Fibroblast of the aortic adventitia (primary cell): ENCODE data around the gene RIMS4. TPM values are rescaled to one million over a fixed set of nuclear protein-coding genes. Genes with fewer than 3 reads are reported as not detected.

Source experiments
- DNase-seq: peaks from one replicate; pipeline ENCODE4 v3.0.0-alpha.2; 2010; ENCODE audit warnings: low read depth
- H3K4me3 ChIP-seq: 2 replicates; pipeline ENCODE4 v1.5.1; 2011; ENCODE audit warnings: low read depth, mild to moderate bottlenecking, control low read depth, low read length, moderate library complexity
- CTCF ChIP-seq: IDR thresholded peaks from 2 replicates; pipeline ENCODE4 v1.5.1; 2011; ENCODE audit warnings: mild to moderate bottlenecking, low read length, control low read depth, inconsistent platforms; ENCODE audit not compliant: insufficient read depth
- total RNA-seq: library from RNA; depleted of rRNA; stranded (reverse); fragments of >200 nt; gene quantifications from 2 replicates; pipeline ENCODE4 v1.2.3, GENCODE V29; 2012; ENCODE audit warnings: low replicate concordance

The RIMS4 gene
- total RNA-seq, 1 donor = 0.27 TPM

- H3K4me3 ChIP-seq = no peak overlapping the region
Measured at GRCh38 chr20:44717986-44718385, 92.4 kb downstream of the RIMS4 start.

DNA sequence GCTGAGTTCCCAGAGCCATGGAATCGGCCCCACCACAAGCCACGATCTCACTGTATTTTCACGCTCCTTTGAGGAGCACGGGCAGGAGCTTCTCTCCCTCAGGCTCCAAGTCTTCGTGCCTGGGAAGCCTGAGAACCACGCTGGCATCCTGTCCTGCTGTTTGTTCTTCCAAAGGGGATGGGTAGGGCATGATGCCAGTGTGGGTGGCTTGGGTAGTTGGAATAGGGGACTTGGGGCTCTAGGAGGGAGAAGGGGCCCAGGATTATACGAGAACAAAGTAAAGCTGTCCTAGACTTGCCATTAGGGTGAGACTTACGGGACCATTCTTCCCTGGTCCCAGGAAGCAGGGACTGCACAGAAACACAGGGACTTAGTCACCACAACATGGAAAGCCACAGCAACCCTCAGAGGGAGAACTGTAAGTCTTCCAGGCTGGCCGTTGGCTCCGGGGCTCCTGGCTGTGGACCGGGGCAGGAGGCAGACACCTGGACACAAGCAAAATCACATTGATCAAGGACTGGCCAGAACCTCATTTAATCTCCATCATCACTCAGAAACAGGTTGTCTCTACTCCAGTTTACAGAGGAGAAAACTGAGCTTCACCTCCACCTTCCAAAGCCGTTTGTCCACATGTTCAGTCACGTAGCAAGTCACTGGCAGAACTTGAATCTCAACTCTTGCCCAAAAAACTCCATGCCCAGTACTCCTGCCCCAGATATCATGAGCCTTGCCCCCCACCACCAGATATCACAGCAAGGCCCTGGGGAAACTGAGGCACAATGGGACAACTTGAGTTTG, 93.8 kb downstream of the RIMS4 start:
- H3K4me3 ChIP-seq = peak overlapping the region; percentile 31
- DNase-seq = no peak
- no peak for TF ChIP-seq CTCF

More at GRCh38 chr20:44717986-44718385, 92.4 kb downstream of the RIMS4 start:
- peak; percentile 58 for TF ChIP-seq CTCF
- no peak for DNase-seq

DNA sequence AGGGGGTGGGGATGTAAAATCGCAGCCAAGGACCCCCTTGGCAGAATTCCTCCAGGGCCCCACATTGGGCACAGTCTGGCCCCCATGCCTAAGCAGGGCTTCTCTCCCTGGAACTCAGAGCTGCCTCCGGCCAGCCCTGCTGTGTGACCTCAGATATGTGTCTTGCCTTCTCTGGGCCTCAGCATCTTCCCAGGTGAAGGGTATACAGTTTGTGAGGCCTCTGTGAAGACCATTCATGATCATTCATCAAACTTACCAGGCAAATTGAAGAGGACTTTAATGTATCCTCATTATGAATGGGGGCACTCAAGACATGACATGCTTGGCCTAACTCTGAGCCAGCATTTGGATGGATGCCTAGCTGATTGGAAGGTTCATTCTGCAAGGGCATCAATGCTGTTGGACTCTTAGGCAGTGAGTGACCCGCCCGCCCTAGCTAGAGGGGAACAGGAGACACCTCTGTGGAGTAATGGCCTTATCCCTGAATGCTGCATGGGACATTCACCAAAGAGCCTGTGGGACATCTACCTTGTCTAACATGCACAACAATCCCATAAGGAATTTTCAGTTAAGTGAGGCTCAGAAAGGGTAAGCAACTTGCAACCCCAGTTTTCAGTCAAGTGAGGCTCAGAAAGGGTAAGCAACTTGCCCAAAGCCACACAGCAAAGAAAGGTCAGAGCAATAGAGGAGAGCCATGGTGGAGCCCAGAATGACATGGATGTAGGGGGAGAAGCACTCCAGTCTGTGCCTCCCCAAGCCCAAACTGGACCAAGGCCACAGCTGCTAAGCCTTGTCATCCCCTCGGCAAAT, 94.6 kb downstream of the RIMS4 start:
- no peak for TF ChIP-seq CTCF
- H3K4me3 ChIP-seq = peak overlapping the region; percentile 22
- DNase-seq = no peak

DNA sequence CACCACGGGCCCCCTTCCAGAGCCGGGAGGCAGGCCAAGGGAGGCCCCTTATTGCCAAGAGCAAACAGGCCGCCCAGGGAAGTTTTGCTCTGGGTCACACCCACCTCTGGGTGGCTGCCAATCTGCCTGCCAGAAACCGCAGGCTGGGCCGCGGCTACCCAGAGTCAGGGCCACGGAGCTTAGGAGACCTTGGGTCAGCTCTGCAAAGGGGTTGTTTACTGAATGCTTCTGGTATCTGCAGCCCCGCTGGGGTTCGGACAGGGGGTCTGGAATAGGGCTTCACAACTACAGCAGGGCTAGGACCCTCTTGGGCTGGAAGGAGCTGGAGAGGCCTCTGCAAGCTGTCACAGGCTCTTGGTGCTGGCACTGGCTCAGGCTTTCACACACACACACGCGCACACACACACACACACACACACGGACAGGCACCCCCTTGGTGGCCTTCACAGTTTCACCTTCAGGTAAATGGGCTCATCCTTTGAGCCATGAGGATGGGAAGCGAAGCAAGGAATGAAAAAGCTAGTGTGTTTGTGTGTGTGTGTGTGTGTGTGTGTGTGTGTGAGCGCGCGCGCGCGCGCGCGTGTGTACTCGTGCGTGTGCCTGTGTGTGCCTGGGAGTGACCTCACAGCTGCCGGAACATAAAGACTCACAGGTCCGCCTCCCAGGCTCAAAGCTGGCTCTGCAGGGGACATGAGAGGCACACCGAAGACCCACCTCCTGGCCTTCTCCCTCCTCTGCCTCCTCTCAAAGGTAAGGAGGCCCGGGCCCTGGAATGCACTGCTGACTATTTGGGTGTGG, 95.4 kb downstream of the RIMS4 start, which contains the start of gene CCN5:
TSS of gene CCN5 (plus strand) at position 669 of the 798 bp plus-strand sequence. CDS start at position 691, 22 bp downstream.
- peak within 1 kb of the TSS; percentile 28 for H3K4me3 ChIP-seq
- TF ChIP-seq CTCF = no peak
- peak; percentile 91 for DNase-seq

DNA sequence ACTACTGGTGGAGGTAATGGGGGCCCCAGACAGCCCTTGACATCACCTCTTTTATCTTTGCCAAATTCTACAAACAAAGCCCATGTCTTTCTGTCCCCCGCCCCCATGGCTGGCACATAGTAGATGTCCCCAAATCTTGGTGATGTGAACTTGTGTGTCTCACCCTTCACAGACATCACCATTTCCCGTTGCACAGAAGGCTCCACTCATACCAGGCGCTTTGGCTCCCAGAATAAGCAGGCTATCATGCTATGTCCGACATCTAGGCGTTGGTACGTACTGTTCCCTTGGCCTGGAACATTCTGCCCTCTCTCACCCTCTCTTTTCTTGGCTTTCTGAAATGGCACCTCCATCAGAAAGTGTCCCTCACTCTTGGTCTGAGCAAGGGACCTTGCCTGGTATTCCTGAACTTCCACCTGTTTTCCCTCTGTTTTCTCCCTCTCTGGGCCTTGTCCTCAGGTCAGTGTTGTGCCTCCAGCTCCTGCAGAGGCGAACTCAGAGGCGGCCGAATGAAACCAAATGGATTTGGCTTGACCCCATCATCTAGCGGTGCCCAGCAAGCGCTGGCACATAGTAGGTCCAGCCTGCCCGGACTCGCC, 96.1 kb downstream of the RIMS4 start:
- no peak overlapping the region for H3K4me3 ChIP-seq
- DNase-seq = no peak
- TF ChIP-seq CTCF = no peak

DNA sequence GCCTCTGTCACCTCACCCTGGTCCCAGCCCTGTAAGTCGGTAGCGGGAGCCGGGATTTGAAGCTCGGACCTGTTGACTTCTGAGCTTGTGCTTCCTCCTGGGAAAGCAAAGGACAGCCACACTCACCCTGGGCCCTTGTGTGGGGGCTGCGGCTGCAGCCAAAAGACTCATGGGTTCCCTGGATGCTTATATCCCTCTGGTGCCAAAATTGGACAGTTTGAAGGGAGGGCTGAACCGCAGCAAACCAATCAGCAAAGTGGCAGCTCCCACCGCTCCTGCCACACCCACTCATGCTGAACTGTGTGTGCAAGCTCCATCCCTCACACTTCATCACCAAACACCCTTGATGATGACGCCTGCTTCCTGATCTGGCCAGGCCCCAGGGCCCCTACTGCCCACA, 99.1 kb downstream of the RIMS4 start:
- TF ChIP-seq CTCF = no peak
- DNase-seq = no peak
- no peak overlapping the region for H3K4me3 ChIP-seq
